ENCODE measurements around the gene CTNNB1. TPM values are rescaled to one million over a fixed set of nuclear protein-coding genes. Genes with fewer than 3 reads are reported as not detected.

CTNNB1 gene
- total and polyA plus RNA-seq, 2 of the 8 experiments (the other 6 are each of a cell fraction or from before 2014, with no cell fraction given), result 356 to 579 TPM

GRCh38 chr3:41202834-41203345, 3.6 kb downstream of the CTNNB1 start:
- H3K79me1 ChIP-seq (ENCODE audit: low read depth, low read length), result no peaks in the 10 kb centered on the region
- H3K23me2 ChIP-seq (ENCODE audit: low read depth, low read length), result peaks cover 12% of the 10 kb centered on the region
- H2BK15ac ChIP-seq (ENCODE audit: low read length), result no peak overlapping the region
- H2AFZ ChIP-seq (ENCODE audit: low read length), result no peak overlapping the region
- no peaks in the 10 kb centered on the region for H3K9me3 ChIP-seq (ENCODE audit: insufficient read depth in 2 of 2, low read depth in 1 of 2, low read length in 1 of 2)
- H2BK120ac ChIP-seq (replicated peaks; ENCODE audit: low read depth, low read length), result no peak overlapping the region
- FAIRE-seq (peak; percentile 58), DNase-seq (ENCODE audit: low read depth in 1 of 2, low spot score in 2 of 2) (no peak)
- H3K14ac ChIP-seq (ENCODE audit: insufficient read length), result no peak overlapping the region
- H3K4me2 ChIP-seq (ENCODE audit: insufficient read depth in 1 of 2, low read depth in 2 of 2, low read length in 2 of 2), result peak overlapping the region; percentile 77 to 85
- no peak overlapping the region for H3K18ac ChIP-seq (ENCODE audit: extremely low read depth, low read length)
- H2BK12ac ChIP-seq (ENCODE audit: low read depth, low read length), result no peak overlapping the region
- H3K56ac ChIP-seq (replicated peaks; ENCODE audit: insufficient read length, low read depth, low read length), result no peak overlapping the region
- peaks cover 0 to 32% (median 11%) of the 10 kb centered on the region in 4 experiments; a peak in 6 of 7 replicates for H3K4me1 ChIP-seq (replicated peaks in 1 of 4; ENCODE audit: control insufficient read depth in 3 of 4, insufficient read depth in 4 of 4, low read length in 3 of 4)
- H4K8ac ChIP-seq (ENCODE audit: extremely low read depth, insufficient read depth, low read length), result no peak overlapping the region
- H3K4me3 ChIP-seq (ENCODE audit: extremely low read depth in 1 of 4, insufficient read depth in 2 of 4, low read depth in 3 of 4, low read length in 4 of 4), result peak overlapping the region in 3 of 4 experiments; percentile 83 to 99 (median 85); a peak in 3 of 8 replicates
- no peak overlapping the region for H3K27ac ChIP-seq (ENCODE audit: low read depth, low read length)
- peaks cover 30 to 36% of the 10 kb centered on the region in 2 experiments for H4K20me1 ChIP-seq (replicated peaks in 1 of 2; ENCODE audit: control insufficient read depth in 1 of 2, insufficient read depth in 2 of 2, low read length in 2 of 2)
- H3K23ac ChIP-seq (ENCODE audit: insufficient read length), result no peak overlapping the region
- H3K9ac ChIP-seq (replicated peaks in 1 of 4; ENCODE audit: extremely low read depth in 1 of 4, low read depth in 3 of 4, low read length in 3 of 4), result no peak overlapping the region
- H2BK20ac ChIP-seq (ENCODE audit: low read length), result no peak overlapping the region
- POLR2A ChIA-PET (ENCODE audit: partially characterized antibody), result interaction anchor here (0.6 to 6.8 kb wide), 6 partner anchors 11 to 62 kb away, joined by 3 to 80 read pairs (median 4); no protein-coding TSS in a partner anchor
- peaks cover 56 to 80% of the 10 kb centered on the region in 2 experiments for H3K79me2 ChIP-seq (ENCODE audit: control insufficient read depth in 1 of 2, insufficient read depth in 2 of 2, low read length in 2 of 2)
- CTCF ChIA-PET (ENCODE audit: partially characterized antibody), result interaction anchor here (0.6 to 1.1 kb wide), 4 partner anchors 13 to 81 kb away, joined by 3 to 5 read pairs (median 4); no protein-coding TSS in a partner anchor
- no peak overlapping the region for H4K91ac ChIP-seq (replicated peaks; ENCODE audit: insufficient read length, low read length)
- H3K27me3 ChIP-seq (replicated peaks in 1 of 4; ENCODE audit: control insufficient read depth in 3 of 4, extremely low read depth in 1 of 4, insufficient read depth in 3 of 4, low read length in 3 of 4), result no peaks in the 10 kb centered on the region
- no peak overlapping the region for H2BK5ac ChIP-seq (ENCODE audit: low read depth, low read length)
- H2AK5ac ChIP-seq (ENCODE audit: low read depth, low read length), result no peak overlapping the region
- no peak overlapping the region for H3K4ac ChIP-seq (replicated peaks; ENCODE audit: insufficient read length, low read depth, low read length)
- H3K36me3 ChIP-seq (ENCODE audit: control insufficient read depth in 2 of 4, insufficient read depth in 4 of 4, low read length in 3 of 4), result no peaks in the 10 kb centered on the region
- H4K5ac ChIP-seq (ENCODE audit: insufficient read length, low read depth, low read length), result no peak overlapping the region
- no peak for TF ChIP-seq EZH2 (IDR thresholded peaks at IDR 0.05; ENCODE audit: low read depth, low read length, severe bottlenecking)
- TF ChIP-seq YY1 (IDR thresholded peaks at IDR 0.05; ENCODE audit: low read depth, low read length), result no peak
- TF ChIP-seq JUND (IDR thresholded peaks at IDR 0.05; ENCODE audit: low read length), result no peak
- no peak for TF ChIP-seq FOSL1 (IDR thresholded peaks at IDR 0.05; ENCODE audit: insufficient read depth, low read depth, low read length)
- no peak for TF ChIP-seq ZNF274 (IDR thresholded peaks at IDR 0.05; ENCODE audit: borderline replicate concordance, extremely low read depth, low read length)
- no peak for TF ChIP-seq CHD1 (IDR thresholded peaks at IDR 0.05; ENCODE audit: low read depth, low read length)
- TF ChIP-seq PHF8 (conservative IDR thresholded peaks at IDR 0.05; ENCODE audit: low read depth, low read length), result no peak
- TF ChIP-seq RAD21 (IDR thresholded peaks at IDR 0.05 in 1 of 2, conservative IDR thresholded peaks at IDR 0.05 in 1 of 2; ENCODE audit: low read depth in 2 of 2, low read length in 2 of 2), result peak; percentile 26 to 36
- TF ChIP-seq RFX5 (IDR thresholded peaks at IDR 0.05; ENCODE audit: borderline replicate concordance, low read depth, low read length), result no peak

Data from H1 (cell line).